ENCODE measurements around the gene EMILIN2.
"Not testable (repeated sequence)": the region's sequence is repeated elsewhere in the genome, so short reads cannot be mapped to it uniquely, and the experiment has no call there.

The EMILIN2 gene

GRCh38 chr18:2845172-2845571 lies 1.6 kb upstream of the EMILIN2 start:
- DNase-seq (ENCODE audit: low read depth, low spot score), result no peak

GRCh38 chr18:2847317-2848246 lies 776 bp downstream of the EMILIN2 start:
- no peak for DNase-seq (ENCODE audit: low read depth, low spot score)

- no peak for DNase-seq (ENCODE audit: low read depth, low spot score)
Measured at GRCh38 chr18:2848247-2849246, 1.7 kb downstream of the EMILIN2 start.

- DNase-seq (ENCODE audit: low read depth, low spot score), result no peak
Measured at GRCh38 chr18:2850816-2851215, 4.0 kb downstream of the EMILIN2 start.

GRCh38 chr18:2851771-2852170 lies 5.0 kb downstream of the EMILIN2 start:
- DNase-seq (ENCODE audit: low read depth, low spot score), result no peak

- DNase-seq (ENCODE audit: low read depth, low spot score), result not testable (repeated sequence)
Measured at GRCh38 chr18:2852460-2852859, 5.7 kb downstream of the EMILIN2 start.

- DNase-seq (ENCODE audit: low read depth, low spot score), result no peak
Measured at GRCh38 chr18:2853173-2853925, 6.5 kb downstream of the EMILIN2 start.

GRCh38 chr18:2853926-2854664 lies 7.3 kb downstream of the EMILIN2 start:
- no peak for DNase-seq (ENCODE audit: low read depth, low spot score)

- DNase-seq (ENCODE audit: low read depth, low spot score), result no peak
Measured at GRCh38 chr18:2854875-2855274, 8.1 kb downstream of the EMILIN2 start.

GRCh38 chr18:2855560-2856350 lies 8.9 kb downstream of the EMILIN2 start:
- no peak for DNase-seq (ENCODE audit: low read depth, low spot score)

GRCh38 chr18:2856547-2857170 lies 9.9 kb downstream of the EMILIN2 start:
- DNase-seq (ENCODE audit: low read depth, low spot score), result no peak

- no peak for DNase-seq (ENCODE audit: low read depth, low spot score)
Measured at GRCh38 chr18:2857491-2858131, 10.8 kb downstream of the EMILIN2 start.

- not testable (repeated sequence) for DNase-seq (ENCODE audit: low read depth, low spot score)
Measured at GRCh38 chr18:2860397-2860796, 13.6 kb downstream of the EMILIN2 start.

GRCh38 chr18:2863997-2864396 lies 17.2 kb downstream of the EMILIN2 start:
- DNase-seq (ENCODE audit: low read depth, low spot score), result not testable (repeated sequence)

- not testable (repeated sequence) for DNase-seq (ENCODE audit: low read depth, low spot score)
Measured at GRCh38 chr18:2866465-2866864, 19.7 kb downstream of the EMILIN2 start.

- DNase-seq (ENCODE audit: low read depth, low spot score), result no peak
Measured at GRCh38 chr18:2869207-2869606, 22.4 kb downstream of the EMILIN2 start.

GRCh38 chr18:2871111-2871720 lies 24.4 kb downstream of the EMILIN2 start:
- no peak for DNase-seq (ENCODE audit: low read depth, low spot score)

- DNase-seq (ENCODE audit: low read depth, low spot score), result no peak
Measured at GRCh38 chr18:2872095-2872494, 25.3 kb downstream of the EMILIN2 start.
